ENCODE results near the gene AFF2.

The AFF2 gene

GRCh38 chrX:148785256-148785655 lies 284.8 kb downstream of the AFF2 start:
- H3K4me1 ChIP-seq (ENCODE audit: control insufficient read depth, insufficient read depth, low read length) = no peaks in the 10 kb centered on the region
- H3K9me3 ChIP-seq (ENCODE audit: control insufficient read depth, low read length) = no peaks in the 10 kb centered on the region

GRCh38 chrX:148788449-148788848 lies 288.0 kb downstream of the AFF2 start:
- no peaks in the 10 kb centered on the region for H3K4me1 ChIP-seq (ENCODE audit: control insufficient read depth, insufficient read depth, low read length)
- H3K36me3 ChIP-seq (ENCODE audit: control insufficient read depth, insufficient read depth, low read length) = no peaks in the 10 kb centered on the region
- no peak overlapping the region for H3K9ac ChIP-seq (ENCODE audit: low read length)
- no peaks in the 10 kb centered on the region for H3K9me3 ChIP-seq (ENCODE audit: control insufficient read depth, low read length)
- H3K27me3 ChIP-seq (ENCODE audit: control insufficient read depth, insufficient read depth, low read length) = no peaks in the 10 kb centered on the region
- no peak overlapping the region for H3K4me3 ChIP-seq (ENCODE audit: low read length)

More at GRCh38 chrX:148785256-148785655, 284.8 kb downstream of the AFF2 start:
- no peak overlapping the region for H3K9ac ChIP-seq (ENCODE audit: low read length)
- H3K27me3 ChIP-seq (ENCODE audit: control insufficient read depth, insufficient read depth, low read length) = no peaks in the 10 kb centered on the region
- H3K36me3 ChIP-seq (ENCODE audit: control insufficient read depth, insufficient read depth, low read length) = no peaks in the 10 kb centered on the region
- H3K4me3 ChIP-seq (ENCODE audit: low read length) = no peak overlapping the region

- no peak overlapping the region for H3K4me3 ChIP-seq (ENCODE audit: low read length)
- H3K36me3 ChIP-seq (ENCODE audit: control insufficient read depth, insufficient read depth, low read length) = no peaks in the 10 kb centered on the region
- no peaks in the 10 kb centered on the region for H3K9me3 ChIP-seq (ENCODE audit: control insufficient read depth, low read length)
- no peak overlapping the region for H3K9ac ChIP-seq (ENCODE audit: low read length)
- no peaks in the 10 kb centered on the region for H3K4me1 ChIP-seq (ENCODE audit: control insufficient read depth, insufficient read depth, low read length)
- no peaks in the 10 kb centered on the region for H3K27me3 ChIP-seq (ENCODE audit: control insufficient read depth, insufficient read depth, low read length)
Measured at GRCh38 chrX:148794350-148794749, 293.9 kb downstream of the AFF2 start.

GRCh38 chrX:148804579-148805355 lies 304.4 kb downstream of the AFF2 start:
- Histone ChIP-seq H3K9ac (ENCODE audit: low read length) (no peak overlapping the region), H3K27me3 (ENCODE audit: control insufficient read depth, insufficient read depth, low read length) (no peaks in the 10 kb centered on the region), H3K4me3 (ENCODE audit: low read length) (no peak overlapping the region), H3K9me3 (ENCODE audit: control insufficient read depth, low read length) (no peaks in the 10 kb centered on the region), H3K4me1 (ENCODE audit: control insufficient read depth, insufficient read depth, low read length) (no peaks in the 10 kb centered on the region), H3K36me3 (ENCODE audit: control insufficient read depth, insufficient read depth, low read length) (no peaks in the 10 kb centered on the region)

- H3K36me3 ChIP-seq (ENCODE audit: control insufficient read depth, insufficient read depth, low read length) = no peaks in the 10 kb centered on the region
- H3K4me1 ChIP-seq (ENCODE audit: control insufficient read depth, insufficient read depth, low read length) = no peaks in the 10 kb centered on the region
- no peak overlapping the region for H3K9ac ChIP-seq (ENCODE audit: low read length)
- no peak overlapping the region for H3K4me3 ChIP-seq (ENCODE audit: low read length)
- no peaks in the 10 kb centered on the region for H3K9me3 ChIP-seq (ENCODE audit: control insufficient read depth, low read length)
- no peaks in the 10 kb centered on the region for H3K27me3 ChIP-seq (ENCODE audit: control insufficient read depth, insufficient read depth, low read length)
Measured at GRCh38 chrX:148806145-148806870, 305.9 kb downstream of the AFF2 start.

GRCh38 chrX:148808833-148809232 lies 308.4 kb downstream of the AFF2 start:
- Histone ChIP-seq H3K9ac (ENCODE audit: low read length) (no peak overlapping the region), H3K36me3 (ENCODE audit: control insufficient read depth, insufficient read depth, low read length) (no peaks in the 10 kb centered on the region), H3K9me3 (ENCODE audit: control insufficient read depth, low read length) (no peaks in the 10 kb centered on the region), H3K27me3 (ENCODE audit: control insufficient read depth, insufficient read depth, low read length) (no peaks in the 10 kb centered on the region), H3K4me3 (ENCODE audit: low read length) (no peak overlapping the region), H3K4me1 (ENCODE audit: control insufficient read depth, insufficient read depth, low read length) (no peaks in the 10 kb centered on the region)

- Histone ChIP-seq H3K27me3 (ENCODE audit: control insufficient read depth, insufficient read depth, low read length) (no peaks in the 10 kb centered on the region), H3K36me3 (ENCODE audit: control insufficient read depth, insufficient read depth, low read length) (no peaks in the 10 kb centered on the region), H3K4me3 (ENCODE audit: low read length) (no peak overlapping the region), H3K4me1 (ENCODE audit: control insufficient read depth, insufficient read depth, low read length) (no peaks in the 10 kb centered on the region), H3K9me3 (ENCODE audit: control insufficient read depth, low read length) (no peaks in the 10 kb centered on the region), H3K9ac (ENCODE audit: low read length) (no peak overlapping the region)
Measured at GRCh38 chrX:148811236-148811635, 310.8 kb downstream of the AFF2 start.

- no peaks in the 10 kb centered on the region for H3K9me3 ChIP-seq (ENCODE audit: control insufficient read depth, low read length)
- no peaks in the 10 kb centered on the region for H3K4me1 ChIP-seq (ENCODE audit: control insufficient read depth, insufficient read depth, low read length)
- H3K9ac ChIP-seq (ENCODE audit: low read length) = no peak overlapping the region
- H3K27me3 ChIP-seq (ENCODE audit: control insufficient read depth, insufficient read depth, low read length) = no peaks in the 10 kb centered on the region
- H3K4me3 ChIP-seq (ENCODE audit: low read length) = no peak overlapping the region
- H3K36me3 ChIP-seq (ENCODE audit: control insufficient read depth, insufficient read depth, low read length) = no peaks in the 10 kb centered on the region
Measured at GRCh38 chrX:148813422-148813821, 313.0 kb downstream of the AFF2 start.

GRCh38 chrX:148813967-148814366 lies 313.6 kb downstream of the AFF2 start:
- H3K9me3 ChIP-seq (ENCODE audit: control insufficient read depth, low read length) = no peaks in the 10 kb centered on the region
- H3K4me3 ChIP-seq (ENCODE audit: low read length) = no peak overlapping the region
- no peaks in the 10 kb centered on the region for H3K4me1 ChIP-seq (ENCODE audit: control insufficient read depth, insufficient read depth, low read length)
- H3K27me3 ChIP-seq (ENCODE audit: control insufficient read depth, insufficient read depth, low read length) = no peaks in the 10 kb centered on the region
- no peaks in the 10 kb centered on the region for H3K36me3 ChIP-seq (ENCODE audit: control insufficient read depth, insufficient read depth, low read length)
- H3K9ac ChIP-seq (ENCODE audit: low read length) = no peak overlapping the region

GRCh38 chrX:148815218-148815961 lies 315.0 kb downstream of the AFF2 start:
- H3K4me1 ChIP-seq (ENCODE audit: control insufficient read depth, insufficient read depth, low read length) = no peaks in the 10 kb centered on the region
- no peaks in the 10 kb centered on the region for H3K9me3 ChIP-seq (ENCODE audit: control insufficient read depth, low read length)
- no peak overlapping the region for H3K4me3 ChIP-seq (ENCODE audit: low read length)
- no peaks in the 10 kb centered on the region for H3K36me3 ChIP-seq (ENCODE audit: control insufficient read depth, insufficient read depth, low read length)
- H3K9ac ChIP-seq (ENCODE audit: low read length) = no peak overlapping the region
- no peaks in the 10 kb centered on the region for H3K27me3 ChIP-seq (ENCODE audit: control insufficient read depth, insufficient read depth, low read length)

GRCh38 chrX:148823986-148824385 lies 323.6 kb downstream of the AFF2 start:
- Histone ChIP-seq H3K4me1 (ENCODE audit: control insufficient read depth, insufficient read depth, low read length) (no peaks in the 10 kb centered on the region), H3K27me3 (ENCODE audit: control insufficient read depth, insufficient read depth, low read length) (no peaks in the 10 kb centered on the region), H3K36me3 (ENCODE audit: control insufficient read depth, insufficient read depth, low read length) (no peaks in the 10 kb centered on the region), H3K4me3 (ENCODE audit: low read length) (no peak overlapping the region), H3K9ac (ENCODE audit: low read length) (no peak overlapping the region), H3K9me3 (ENCODE audit: control insufficient read depth, low read length) (no peaks in the 10 kb centered on the region)

- no peaks in the 10 kb centered on the region for H3K4me1 ChIP-seq (ENCODE audit: control insufficient read depth, insufficient read depth, low read length)
- no peaks in the 10 kb centered on the region for H3K36me3 ChIP-seq (ENCODE audit: control insufficient read depth, insufficient read depth, low read length)
- H3K4me3 ChIP-seq (ENCODE audit: low read length) = no peak overlapping the region
- H3K27me3 ChIP-seq (ENCODE audit: control insufficient read depth, insufficient read depth, low read length) = no peaks in the 10 kb centered on the region
- H3K9ac ChIP-seq (ENCODE audit: low read length) = no peak overlapping the region
- H3K9me3 ChIP-seq (ENCODE audit: control insufficient read depth, low read length) = no peaks in the 10 kb centered on the region
Measured at GRCh38 chrX:148825696-148826095, 325.3 kb downstream of the AFF2 start.

Data from mucosa of stomach (tissue), 1 donor.